Measurements from ENCODE around the gene MFSD1.

Gene MFSD1

GRCh38 chr3:158809642-158810041 lies 7.8 kb downstream of the MFSD1 start:
- FAIRE-seq (no peak), DNase-seq (ENCODE audit: low spot score) (peak; percentile 56)

GRCh38 chr3:158810823-158811724 lies 9.2 kb downstream of the MFSD1 start:
- no peak for DNase-seq (ENCODE audit: low spot score)
- no peak for FAIRE-seq

- DNase-seq (ENCODE audit: low spot score) (no peak), FAIRE-seq (no peak)
These were observed 17.4 kb downstream of the MFSD1 start for GRCh38 chr3:158819282-158819681.

GRCh38 chr3:158820521-158820920 lies 18.7 kb downstream of the MFSD1 start:
- FAIRE-seq (no peak), DNase-seq (ENCODE audit: low spot score) (no peak)

- DNase-seq (ENCODE audit: low spot score) (no peak), FAIRE-seq (no peak)
These were observed 20.0 kb downstream of the MFSD1 start for GRCh38 chr3:158821847-158822246.

GRCh38 chr3:158823426-158823825 lies 21.6 kb downstream of the MFSD1 start:
- DNase-seq (ENCODE audit: low spot score) (no peak), FAIRE-seq (no peak)

GRCh38 chr3:158827773-158828172 lies 25.9 kb downstream of the MFSD1 start:
- DNase-seq (ENCODE audit: low spot score): no peak

GRCh38 chr3:158830391-158830790 lies 28.5 kb downstream of the MFSD1 start:
- DNase-seq (ENCODE audit: low spot score) (peak; percentile 59), FAIRE-seq (no peak)

More at GRCh38 chr3:158827773-158828172, 25.9 kb downstream of the MFSD1 start:
- FAIRE-seq: no peak

GRCh38 chr3:158831861-158832260 lies 30.0 kb downstream of the MFSD1 start:
- DNase-seq (ENCODE audit: low spot score): no peak
- FAIRE-seq: no peak

GRCh38 chr3:158835631-158836030 lies 33.8 kb downstream of the MFSD1 start:
- DNase-seq (ENCODE audit: low spot score): no peak
- no peak for FAIRE-seq

- FAIRE-seq (no peak), DNase-seq (ENCODE audit: low spot score) (no peak)
These were observed 34.5 kb downstream of the MFSD1 start for GRCh38 chr3:158836312-158836711.

- no peak for DNase-seq (ENCODE audit: low spot score)
- FAIRE-seq: no peak
These were observed 35.4 kb downstream of the MFSD1 start for GRCh38 chr3:158837240-158837639.

GRCh38 chr3:158839966-158840365 lies 38.1 kb downstream of the MFSD1 start:
- FAIRE-seq (no peak), DNase-seq (ENCODE audit: low spot score) (no peak)

- FAIRE-seq (no peak), DNase-seq (ENCODE audit: low spot score) (no peak)
These were observed 39.5 kb downstream of the MFSD1 start for GRCh38 chr3:158841387-158841786.

- no peak for DNase-seq (ENCODE audit: low spot score)
These were observed 41.1 kb downstream of the MFSD1 start for GRCh38 chr3:158842976-158843375.

GRCh38 chr3:158845765-158846350 lies 44.0 kb downstream of the MFSD1 start:
- peak; percentile 36 for DNase-seq (ENCODE audit: low spot score)
- FAIRE-seq: peak; percentile 20

More at GRCh38 chr3:158842976-158843375, 41.1 kb downstream of the MFSD1 start:
- FAIRE-seq: no peak

GRCh38 chr3:158846803-158847451 lies 45.1 kb downstream of the MFSD1 start:
- no peak for FAIRE-seq

GRCh38 chr3:158847452-158847821 lies 45.6 kb downstream of the MFSD1 start:
- no peak for DNase-seq (ENCODE audit: low spot score)
- no peak for FAIRE-seq

More at GRCh38 chr3:158846803-158847451, 45.1 kb downstream of the MFSD1 start:
- no peak for DNase-seq (ENCODE audit: low spot score)

- no peak for FAIRE-seq
- no peak for DNase-seq (ENCODE audit: low spot score)
These were observed 46.0 kb downstream of the MFSD1 start for GRCh38 chr3:158847885-158848284.

- DNase-seq (ENCODE audit: low spot score) (no peak), FAIRE-seq (no peak)
These were observed 47.9 kb downstream of the MFSD1 start for GRCh38 chr3:158849757-158850156.

GRCh38 chr3:158859362-158859761 lies 57.5 kb downstream of the MFSD1 start:
- DNase-seq (ENCODE audit: low spot score): no peak
- no peak for FAIRE-seq

GRCh38 chr3:158863247-158863646 lies 61.4 kb downstream of the MFSD1 start:
- DNase-seq (ENCODE audit: low spot score) (no peak), FAIRE-seq (no peak)
